Measurements from ENCODE around the gene AIG1. TPM values are rescaled to one million over a fixed set of nuclear protein-coding genes. Genes with fewer than 3 reads are reported as not detected.

AIG1 gene
- total RNA-seq, 1 donor from 2014 or later = 32.2 TPM

DNA sequence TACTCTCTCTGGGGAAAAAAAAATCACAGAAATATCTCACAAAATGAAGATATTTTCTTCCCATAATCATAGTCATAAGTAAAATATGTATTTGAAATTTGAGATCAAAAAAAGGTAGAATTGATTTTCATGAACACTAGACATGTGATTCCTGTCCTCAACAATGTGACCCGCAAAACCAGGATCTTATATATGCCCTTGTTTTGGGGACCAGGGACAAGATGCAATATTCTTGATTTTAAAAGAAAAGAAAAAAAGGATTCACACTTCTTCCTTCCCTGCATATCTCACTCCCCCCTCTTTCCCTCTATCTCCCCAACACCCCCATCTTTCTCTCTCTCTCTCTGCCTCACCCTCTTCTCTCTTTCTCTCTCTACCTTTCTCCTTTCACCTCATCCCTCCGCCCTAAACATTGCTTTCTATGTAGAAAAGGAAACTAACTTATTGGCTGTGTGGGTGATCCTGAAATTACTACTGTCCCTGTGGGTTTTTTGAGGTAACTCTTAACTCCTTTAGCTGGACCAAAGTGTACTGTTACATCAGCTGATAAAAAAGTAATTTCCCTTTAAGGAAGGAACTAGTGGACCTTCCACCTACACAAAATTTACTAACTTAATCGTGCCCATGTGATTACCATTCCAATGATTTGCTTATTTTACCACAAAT lies 85.6 kb downstream of the AIG1 start:
- Mint-ChIP-seq H3K27me3 (ENCODE audit: low read depth) (no peaks in the 10 kb centered on the region), H3K36me3 (ENCODE audit: low read depth) (peaks cover 1% of the 10 kb centered on the region), H3K4me1 (ENCODE audit: low read depth) (peaks cover 7% of the 10 kb centered on the region), H3K27ac (ENCODE audit: unreplicated experiment) (no peak overlapping the region), H3K9me3 (ENCODE audit: low read depth) (no peaks in the 10 kb centered on the region), H3K4me3 (ENCODE audit: unreplicated experiment) (no peak overlapping the region)
- no peak for DNase-seq (ENCODE audit: low spot score)
- TF ChIP-seq, protein P1, sequence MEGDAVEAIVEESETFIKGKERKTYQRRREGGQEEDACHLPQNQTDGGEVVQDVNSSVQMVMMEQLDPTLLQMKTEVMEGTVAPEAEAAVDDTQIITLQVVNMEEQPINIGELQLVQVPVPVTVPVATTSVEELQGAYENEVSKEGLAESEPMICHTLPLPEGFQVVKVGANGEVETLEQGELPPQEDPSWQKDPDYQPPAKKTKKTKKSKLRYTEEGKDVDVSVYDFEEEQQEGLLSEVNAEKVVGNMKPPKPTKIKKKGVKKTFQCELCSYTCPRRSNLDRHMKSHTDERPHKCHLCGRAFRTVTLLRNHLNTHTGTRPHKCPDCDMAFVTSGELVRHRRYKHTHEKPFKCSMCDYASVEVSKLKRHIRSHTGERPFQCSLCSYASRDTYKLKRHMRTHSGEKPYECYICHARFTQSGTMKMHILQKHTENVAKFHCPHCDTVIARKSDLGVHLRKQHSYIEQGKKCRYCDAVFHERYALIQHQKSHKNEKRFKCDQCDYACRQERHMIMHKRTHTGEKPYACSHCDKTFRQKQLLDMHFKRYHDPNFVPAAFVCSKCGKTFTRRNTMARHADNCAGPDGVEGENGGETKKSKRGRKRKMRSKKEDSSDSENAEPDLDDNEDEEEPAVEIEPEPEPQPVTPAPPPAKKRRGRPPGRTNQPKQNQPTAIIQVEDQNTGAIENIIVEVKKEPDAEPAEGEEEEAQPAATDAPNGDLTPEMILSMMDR (IDR thresholded peaks at IDR 0.05) = no peak

DNA sequence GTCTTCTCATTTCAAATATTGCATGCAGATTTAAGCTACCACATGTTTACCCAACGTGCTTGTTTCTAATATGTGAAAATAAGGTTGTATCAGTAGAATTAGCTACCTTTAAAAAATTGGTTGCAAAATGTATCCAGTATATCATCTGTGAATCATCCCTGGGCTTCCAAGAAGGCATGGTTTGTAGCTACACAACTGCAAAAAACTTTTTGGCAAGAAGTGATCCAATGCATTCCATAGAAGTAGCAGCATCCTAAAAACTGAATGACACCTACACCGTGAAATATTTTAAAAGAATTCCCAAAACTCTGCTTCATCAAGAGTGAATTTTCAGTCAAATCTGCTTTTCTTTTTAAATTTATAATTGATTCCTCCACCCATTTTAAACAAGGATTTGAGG lies 89.1 kb downstream of the AIG1 start:
- no peaks in the 10 kb centered on the region for H3K27me3 Mint-ChIP-seq (ENCODE audit: low read depth)
- no peak for DNase-seq (ENCODE audit: low spot score)
- TF ChIP-seq, protein P1 (IDR thresholded peaks at IDR 0.05) = no peak
- no peak overlapping the region for H3K4me3 Mint-ChIP-seq (ENCODE audit: unreplicated experiment)
- H3K4me1 Mint-ChIP-seq (ENCODE audit: low read depth) = peaks cover 7% of the 10 kb centered on the region
- no peaks in the 10 kb centered on the region for H3K9me3 Mint-ChIP-seq (ENCODE audit: low read depth)
- H3K27ac Mint-ChIP-seq (ENCODE audit: unreplicated experiment) = no peak overlapping the region
- H3K36me3 Mint-ChIP-seq (ENCODE audit: low read depth) = peaks cover 1% of the 10 kb centered on the region

- no peak overlapping the region for H3K4me3 Mint-ChIP-seq (ENCODE audit: unreplicated experiment)
- H3K4me1 Mint-ChIP-seq (ENCODE audit: low read depth) = peaks cover 7% of the 10 kb centered on the region
- DNase-seq (ENCODE audit: low spot score) = no peak
- peaks cover 1% of the 10 kb centered on the region for H3K36me3 Mint-ChIP-seq (ENCODE audit: low read depth)
- H3K27me3 Mint-ChIP-seq (ENCODE audit: low read depth) = no peaks in the 10 kb centered on the region
- no peak overlapping the region for H3K27ac Mint-ChIP-seq (ENCODE audit: unreplicated experiment)
- no peaks in the 10 kb centered on the region for H3K9me3 Mint-ChIP-seq (ENCODE audit: low read depth)
- TF ChIP-seq, protein P1 (IDR thresholded peaks at IDR 0.05) = no peak
Observed at GRCh38 chr6:143150281-143150680, 89.6 kb downstream of the AIG1 start.

- H3K4me3 Mint-ChIP-seq (ENCODE audit: unreplicated experiment) = no peak overlapping the region
- H3K27me3 Mint-ChIP-seq (ENCODE audit: low read depth) = no peaks in the 10 kb centered on the region
- H3K4me1 Mint-ChIP-seq (ENCODE audit: low read depth) = peaks cover 11% of the 10 kb centered on the region
- H3K9me3 Mint-ChIP-seq (ENCODE audit: low read depth) = peaks cover 3% of the 10 kb centered on the region
- DNase-seq (ENCODE audit: low spot score) = no peak
- no peak overlapping the region for H3K27ac Mint-ChIP-seq (ENCODE audit: unreplicated experiment)
- TF ChIP-seq, protein P1 (IDR thresholded peaks at IDR 0.05) = no peak
- H3K36me3 Mint-ChIP-seq (ENCODE audit: low read depth) = peaks cover 1% of the 10 kb centered on the region
Observed at GRCh38 chr6:143151381-143151780, 90.7 kb downstream of the AIG1 start.

GRCh38 chr6:143155681-143156080 lies 95.0 kb downstream of the AIG1 start:
- Mint-ChIP-seq H3K9me3 (ENCODE audit: low read depth) (peaks cover 4% of the 10 kb centered on the region), H3K27me3 (ENCODE audit: low read depth) (no peaks in the 10 kb centered on the region), H3K4me3 (ENCODE audit: unreplicated experiment) (no peak overlapping the region), H3K36me3 (ENCODE audit: low read depth) (no peaks in the 10 kb centered on the region), H3K4me1 (ENCODE audit: low read depth) (peaks cover 35% of the 10 kb centered on the region), H3K27ac (ENCODE audit: unreplicated experiment) (no peak overlapping the region)
- DNase-seq (ENCODE audit: low spot score) = no peak
- TF ChIP-seq, protein P1 (IDR thresholded peaks at IDR 0.05) = no peak

Data from chondrocyte (in vitro differentiated cells).